GM21360 (cell line): ENCODE results near the gene KCNQ1OT1.
"Not testable (repeated sequence)": the region's sequence is repeated elsewhere in the genome, so short reads cannot be mapped to it uniquely, and the experiment has no call there.

Experiments used
- ATAC-seq: cut with Tn5 transposase; IDR thresholded peaks from one replicate; pipeline ENCODE4 v1.9.1; 2021; ENCODE audit warnings: mild to moderate bottlenecking, moderate library complexity; ENCODE audit not compliant: unreplicated experiment

Gene KCNQ1OT1

GRCh38 chr11:2655016-2655719 is 44.6 kb downstream of the KCNQ1OT1 start:
- no peak for ATAC-seq

- ATAC-seq = no peak
Measured at GRCh38 chr11:2653930-2654739, 45.7 kb downstream of the KCNQ1OT1 start.

- ATAC-seq = no peak
Measured at GRCh38 chr11:2653198-2653551, 46.6 kb downstream of the KCNQ1OT1 start.

DNA sequence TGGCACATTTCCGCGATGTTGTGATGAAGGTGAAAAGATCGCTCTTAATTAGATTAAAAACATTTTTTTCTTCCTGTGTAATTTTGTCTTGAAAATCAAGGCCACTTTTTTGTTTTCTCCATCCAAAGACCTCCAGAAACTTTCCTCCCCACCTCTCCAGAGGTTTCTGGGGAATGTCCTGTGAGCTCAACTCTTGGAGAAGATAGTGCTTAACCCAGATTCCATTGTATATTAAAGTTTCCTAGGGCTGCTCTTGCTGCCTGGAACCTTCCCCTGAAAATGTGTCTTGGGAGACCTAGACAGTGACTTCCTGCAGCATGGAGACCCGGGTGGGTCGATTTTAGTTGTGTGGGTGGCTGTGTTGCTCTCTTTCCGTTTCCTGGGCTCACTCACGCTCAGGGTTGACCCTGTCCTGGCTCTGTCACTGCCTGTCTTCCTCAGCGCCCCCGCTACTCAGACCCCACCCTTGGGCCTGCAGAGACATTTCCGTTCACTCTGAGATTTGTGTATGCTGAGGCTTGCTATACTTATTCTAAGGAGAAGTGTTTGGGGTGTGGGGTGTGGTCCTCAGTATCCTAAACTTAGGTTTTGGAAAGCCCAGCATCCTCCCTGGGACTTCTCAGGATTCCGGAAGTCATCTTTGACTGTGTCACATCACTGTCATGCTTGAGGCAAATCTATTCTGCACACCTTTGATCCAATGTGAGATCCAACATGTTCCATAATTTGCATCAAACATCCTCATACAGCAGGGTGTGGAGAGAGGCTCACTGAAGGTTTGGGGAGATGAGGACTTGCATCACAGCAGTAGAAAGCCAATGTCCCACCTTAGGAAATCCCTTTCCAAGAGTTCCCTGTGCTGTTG is 47.2 kb downstream of the KCNQ1OT1 start:
- ATAC-seq = no peak

DNA sequence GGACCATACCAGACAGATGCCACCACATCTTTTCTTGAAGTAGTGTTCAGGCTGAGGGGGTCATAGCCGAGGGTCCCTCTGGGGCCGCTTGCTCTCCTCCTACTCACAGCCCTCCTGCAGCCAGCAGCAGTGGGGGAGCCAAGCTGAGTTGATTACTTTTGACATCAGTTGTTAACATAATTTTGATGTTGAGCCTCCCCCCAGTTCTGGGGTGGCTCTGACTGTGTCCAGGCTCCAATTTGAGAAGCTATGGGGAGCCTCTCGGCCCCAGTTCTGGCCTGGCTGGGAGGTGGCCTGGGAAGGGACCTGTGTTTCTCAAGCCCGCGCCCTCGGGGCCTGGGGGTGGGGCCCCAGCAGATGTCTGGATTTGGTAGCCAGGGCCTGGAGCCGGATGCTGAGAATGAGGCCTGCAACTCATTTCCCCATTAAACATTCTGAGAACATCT is 47.9 kb downstream of the KCNQ1OT1 start:
- ATAC-seq = no peak

GRCh38 chr11:2651054-2651617 is 48.7 kb downstream of the KCNQ1OT1 start:
- no peak for ATAC-seq

- ATAC-seq = no peak
Measured at GRCh38 chr11:2650343-2650867, 49.4 kb downstream of the KCNQ1OT1 start.

GRCh38 chr11:2649848-2650247 is 49.9 kb downstream of the KCNQ1OT1 start:
- ATAC-seq = no peak

- ATAC-seq = no peak
Measured at GRCh38 chr11:2649400-2649799, 50.4 kb downstream of the KCNQ1OT1 start.

DNA sequence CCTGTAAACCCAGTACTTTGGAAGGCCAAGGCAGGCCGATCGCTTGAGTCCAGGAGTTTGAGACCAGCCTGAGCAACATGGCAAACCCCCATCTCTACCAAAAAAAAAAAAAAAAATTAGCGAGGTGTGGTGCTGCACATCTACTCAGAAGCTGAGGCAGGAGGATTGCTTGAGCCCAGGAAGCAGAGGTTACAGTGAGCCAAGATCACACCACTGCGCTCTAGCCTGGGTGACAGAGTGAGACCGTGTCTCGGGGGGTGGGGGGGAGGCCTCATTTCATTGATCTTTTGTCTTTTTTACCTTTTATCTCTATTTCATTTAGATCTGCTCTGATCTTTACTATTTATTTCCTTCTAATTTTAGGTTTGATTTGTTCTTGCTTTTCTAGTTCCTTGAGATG is 51.8 kb downstream of the KCNQ1OT1 start:
- no peak for ATAC-seq

- ATAC-seq = no peak
Measured at GRCh38 chr11:2647167-2647566, 52.6 kb downstream of the KCNQ1OT1 start.

DNA sequence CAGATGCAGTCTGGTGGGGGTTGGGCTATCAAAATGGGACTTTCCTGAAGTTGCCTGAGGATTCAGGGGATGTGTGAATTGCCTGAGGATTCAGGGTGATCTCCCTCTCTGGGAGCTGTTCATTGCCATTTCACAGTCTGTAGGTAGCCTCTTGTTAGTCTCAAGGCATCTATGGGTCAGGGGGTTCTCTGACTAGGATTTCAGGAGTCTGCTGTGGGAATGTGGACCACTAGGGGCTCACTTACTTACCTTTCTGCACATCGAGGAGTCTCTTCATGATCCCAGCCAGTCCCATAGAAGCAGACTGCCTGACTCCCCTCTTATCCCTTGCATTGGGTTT is 54.0 kb downstream of the KCNQ1OT1 start:
- ATAC-seq = no peak

DNA sequence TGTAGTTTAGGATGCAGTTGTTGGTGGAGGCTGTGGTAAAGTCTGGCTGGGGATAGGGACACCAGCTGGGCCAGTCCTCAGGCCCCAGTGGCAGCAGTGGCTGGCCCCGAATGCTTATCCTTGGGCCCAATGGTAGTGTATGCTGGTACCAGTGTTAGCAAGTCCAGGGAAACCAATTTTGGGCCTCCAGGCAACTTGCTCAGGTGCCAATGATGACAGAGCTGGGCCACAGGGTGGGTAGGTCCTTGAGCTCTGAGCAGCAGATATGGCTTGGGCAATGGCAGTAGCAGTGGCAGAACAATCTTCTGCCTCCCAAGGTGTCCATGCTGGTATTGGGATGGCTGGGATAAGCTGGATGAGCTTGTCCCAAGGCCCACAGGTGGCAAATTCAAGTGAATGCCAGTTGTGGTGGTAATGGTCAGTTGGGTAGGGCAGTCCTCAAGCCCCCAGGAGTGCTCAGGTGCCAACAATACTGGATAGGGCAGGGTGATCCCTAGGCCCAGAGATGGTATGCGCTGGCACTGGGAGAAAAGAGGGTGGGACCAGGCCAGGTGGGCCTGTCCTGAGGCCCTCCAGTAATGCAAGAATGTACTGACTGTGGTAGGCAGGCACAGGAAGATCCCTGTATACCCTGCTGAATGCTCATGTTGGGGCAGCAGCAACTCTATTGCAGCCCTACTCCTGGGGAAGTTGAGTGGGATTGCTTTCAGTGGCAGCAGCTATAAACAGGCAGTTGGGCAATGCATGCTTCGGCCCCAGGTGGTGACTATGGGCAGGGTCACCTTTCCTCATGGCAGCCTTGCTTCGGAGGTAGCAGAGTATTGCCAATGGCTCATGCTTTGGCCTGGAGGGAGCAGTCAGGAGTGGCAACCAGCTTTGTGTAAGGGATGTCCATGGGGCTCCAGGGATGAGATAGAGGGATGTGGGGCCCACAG is 54.7 kb downstream of the KCNQ1OT1 start:
- no peak for ATAC-seq

DNA sequence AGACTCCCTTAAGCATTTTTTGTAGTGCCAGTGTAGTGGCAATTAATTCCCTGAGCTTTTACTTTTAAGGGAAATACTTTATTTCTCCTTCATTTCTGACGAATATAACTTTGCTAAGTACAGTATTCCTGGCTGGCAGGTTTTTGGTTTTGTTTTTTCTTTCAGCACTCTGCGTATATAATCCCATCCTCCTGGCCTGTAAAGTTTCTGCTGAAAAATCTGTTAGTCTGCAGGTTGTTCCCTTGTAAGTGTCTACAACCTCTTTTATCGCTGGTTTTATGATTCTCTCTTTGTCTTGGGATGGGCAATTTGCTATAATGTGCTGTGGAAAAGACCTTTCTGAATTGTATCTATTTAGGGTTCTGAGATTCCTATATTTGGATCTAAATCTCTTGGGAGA is 56.0 kb downstream of the KCNQ1OT1 start:
- ATAC-seq = no peak

- no peak for ATAC-seq
Measured at GRCh38 chr11:2641623-2642022, 58.2 kb downstream of the KCNQ1OT1 start.

DNA sequence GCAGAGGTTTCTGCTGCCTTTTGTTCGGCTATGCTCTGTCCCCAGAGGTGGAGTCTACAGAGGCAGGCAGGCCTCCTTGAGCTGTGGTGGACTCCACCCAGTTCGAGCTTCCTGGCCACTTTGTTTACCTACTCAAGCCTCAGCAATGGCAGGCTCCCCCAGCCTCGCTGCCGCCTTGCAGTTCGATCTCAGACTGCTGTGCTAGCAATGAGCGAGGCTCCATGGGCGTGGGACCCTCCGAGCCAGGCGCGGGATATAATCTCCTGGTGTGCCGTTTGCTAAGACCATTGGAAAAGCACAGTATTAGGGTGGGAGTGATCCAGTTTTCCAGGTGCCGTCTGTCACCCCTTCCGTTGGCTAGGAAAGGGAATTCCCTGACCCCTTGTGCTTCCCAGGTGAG is 60.0 kb downstream of the KCNQ1OT1 start:
- ATAC-seq = not testable (repeated sequence)

- no peak for ATAC-seq
Measured at GRCh38 chr11:2631161-2631560, 68.6 kb downstream of the KCNQ1OT1 start.

DNA sequence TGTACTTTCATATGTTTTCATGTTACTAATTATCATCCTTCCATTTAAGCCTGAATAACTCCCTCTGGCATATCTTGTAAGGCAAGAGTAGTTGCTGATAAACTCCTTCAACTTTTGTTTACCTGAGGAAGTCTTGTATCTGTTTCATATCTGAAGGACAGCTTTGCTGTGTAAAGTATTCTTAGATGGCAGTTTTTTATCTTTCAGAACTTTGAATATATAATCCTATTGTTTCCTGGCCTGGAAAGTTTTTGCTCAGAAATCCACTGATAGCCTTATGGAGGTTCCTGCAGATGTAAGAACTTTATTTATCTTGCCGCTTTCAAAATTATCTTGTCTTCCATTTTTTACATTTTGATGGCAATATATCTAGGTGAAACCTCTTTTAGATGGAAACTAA is 69.1 kb downstream of the KCNQ1OT1 start:
- ATAC-seq = no peak

GRCh38 chr11:2625183-2625582 is 74.6 kb downstream of the KCNQ1OT1 start:
- no peak for ATAC-seq

DNA sequence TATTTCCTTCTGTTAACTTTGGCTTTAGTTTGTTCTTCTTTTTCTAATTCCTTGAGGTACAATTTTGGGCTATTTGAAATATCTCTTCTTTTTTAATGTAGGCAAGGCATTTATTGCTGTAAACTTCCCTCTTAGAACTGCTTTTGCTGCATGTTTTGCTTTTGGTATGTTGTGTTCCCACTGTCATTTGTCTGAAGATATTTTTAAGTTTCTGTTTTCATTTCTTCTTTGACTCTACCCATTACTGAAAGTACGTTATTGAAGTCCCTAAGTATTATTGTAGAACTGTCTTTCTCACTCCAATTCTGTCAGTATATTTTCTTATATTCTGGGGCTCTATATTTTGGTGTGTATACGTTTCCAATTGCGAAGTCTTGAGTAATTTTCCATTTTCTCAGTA is 77.9 kb downstream of the KCNQ1OT1 start:
- no peak for ATAC-seq
